Stimulated activated CD4-positive, alpha-beta T cell treated with anti-CD3 and anti-CD28 coated beads, Interleukin-12 subunit alpha, Interleukin-12 subunit beta, amount 100 ng/mL, for 24 hours (primary cell): ENCODE measurements around the gene GGACT.
"Not testable (repeated sequence)": the region's sequence is repeated elsewhere in the genome, so short reads cannot be mapped to it uniquely, and the experiment has no call there.

Experiments used
- DNase-seq, 2 experiments: peaks; one replicate each; pipeline ENCODE4 v3.0.0-alpha.2; 2020; ENCODE audit warnings: low read depth in 2 of 2

Gene GGACT

GRCh38 chr13:100600915-100601314 lies 12.3 kb upstream of the GGACT start:
- no peak for DNase-seq

- no peak for DNase-seq
These were observed 11.9 kb upstream of the GGACT start for GRCh38 chr13:100600461-100600860.

- no peak for DNase-seq
These were observed 8.7 kb upstream of the GGACT start for GRCh38 chr13:100597253-100597652.

GRCh38 chr13:100596516-100596915 lies 7.9 kb upstream of the GGACT start:
- no peak for DNase-seq

GRCh38 chr13:100594731-100595130 lies 6.1 kb upstream of the GGACT start:
- no peak for DNase-seq

- DNase-seq = no peak
These were observed 5.7 kb upstream of the GGACT start for GRCh38 chr13:100594255-100594654.

GRCh38 chr13:100589178-100589725 lies 663 bp upstream of the GGACT start:
- no peak for DNase-seq

- DNase-seq = no peak
These were observed 3.7 kb downstream of the GGACT start for GRCh38 chr13:100584896-100585295.

GRCh38 chr13:100581504-100581903 lies 7.1 kb downstream of the GGACT start:
- DNase-seq = no peak

GRCh38 chr13:100581030-100581429 lies 7.6 kb downstream of the GGACT start:
- DNase-seq = no peak

GRCh38 chr13:100580045-100580444 lies 8.5 kb downstream of the GGACT start:
- DNase-seq = no peak

- not testable (repeated sequence) for DNase-seq
These were observed 11.3 kb downstream of the GGACT start for GRCh38 chr13:100577239-100577638.

GRCh38 chr13:100573121-100573520 lies 15.5 kb downstream of the GGACT start:
- peak; percentile 45 to 71 for DNase-seq

- DNase-seq = no peak
These were observed 22.0 kb downstream of the GGACT start for GRCh38 chr13:100566543-100566942.

- DNase-seq = no peak
These were observed 23.3 kb downstream of the GGACT start for GRCh38 chr13:100565286-100565685.

- DNase-seq = no peak
These were observed 24.0 kb downstream of the GGACT start for GRCh38 chr13:100564444-100565223.

- no peak for DNase-seq
These were observed 24.8 kb downstream of the GGACT start for GRCh38 chr13:100563779-100564178.

- no peak for DNase-seq
These were observed 26.9 kb downstream of the GGACT start for GRCh38 chr13:100561599-100562204.

GRCh38 chr13:100561158-100561499 lies 27.5 kb downstream of the GGACT start:
- DNase-seq = no peak

GRCh38 chr13:100560498-100561157 lies 28.0 kb downstream of the GGACT start:
- no peak for DNase-seq

GRCh38 chr13:100559886-100560285 lies 28.7 kb downstream of the GGACT start:
- DNase-seq = no peak

GRCh38 chr13:100552755-100553154 lies 35.8 kb downstream of the GGACT start:
- DNase-seq = no peak

GRCh38 chr13:100549316-100549715 lies 39.3 kb downstream of the GGACT start:
- DNase-seq = no peak
